A204.1 (cell line): ENCODE results near the gene WWC1.

Source experiments
- FAIRE-seq: peaks from 2 replicates; lab custom pipeline; 2012; peaks lifted over from hg19 to GRCh38; lab: Jason Lieb, UNC

Gene WWC1

GRCh38 chr5:168364750-168365550 is 73.5 kb downstream of the WWC1 start:
- FAIRE-seq: no peak

- FAIRE-seq: no peak
Observed at GRCh38 chr5:168365581-168366081, 74.2 kb downstream of the WWC1 start.

GRCh38 chr5:168366116-168366515 is 74.7 kb downstream of the WWC1 start:
- FAIRE-seq: no peak

GRCh38 chr5:168368854-168369253 is 77.4 kb downstream of the WWC1 start:
- no peak for FAIRE-seq

GRCh38 chr5:168370831-168371230 is 79.4 kb downstream of the WWC1 start:
- FAIRE-seq: no peak

GRCh38 chr5:168372356-168372946 is 81.0 kb downstream of the WWC1 start:
- FAIRE-seq: no peak

GRCh38 chr5:168374532-168374931 is 83.1 kb downstream of the WWC1 start:
- no peak for FAIRE-seq

GRCh38 chr5:168375214-168375613 is 83.8 kb downstream of the WWC1 start:
- no peak for FAIRE-seq

GRCh38 chr5:168377525-168377924 is 86.1 kb downstream of the WWC1 start:
- FAIRE-seq: no peak

GRCh38 chr5:168378741-168379140 is 87.3 kb downstream of the WWC1 start:
- FAIRE-seq: no peak

GRCh38 chr5:168382421-168382820 is 91.0 kb downstream of the WWC1 start:
- FAIRE-seq: no peak

- FAIRE-seq: no peak
Observed at GRCh38 chr5:168390491-168390890, 99.0 kb downstream of the WWC1 start.

- FAIRE-seq: no peak
Observed at GRCh38 chr5:168393773-168394172, 102.3 kb downstream of the WWC1 start.

GRCh38 chr5:168400429-168401220 is 109.2 kb downstream of the WWC1 start:
- FAIRE-seq: no peak

GRCh38 chr5:168401226-168401625 is 109.8 kb downstream of the WWC1 start:
- no peak for FAIRE-seq

- no peak for FAIRE-seq
Observed at GRCh38 chr5:168401880-168402279, 110.4 kb downstream of the WWC1 start.

- FAIRE-seq: no peak
Observed at GRCh38 chr5:168404365-168404764, 112.9 kb downstream of the WWC1 start.

GRCh38 chr5:168407211-168407610 is 115.8 kb downstream of the WWC1 start:
- FAIRE-seq: no peak

GRCh38 chr5:168408561-168409305 is 117.3 kb downstream of the WWC1 start:
- FAIRE-seq: no peak

- no peak for FAIRE-seq
Observed at GRCh38 chr5:168409591-168410458, 118.4 kb downstream of the WWC1 start.

GRCh38 chr5:168411871-168412270 is 120.4 kb downstream of the WWC1 start:
- no peak for FAIRE-seq
